Activated CD8-positive, alpha-beta memory T cell treated with anti-CD3 and anti-CD28 coated beads for 48 hours (primary cell): ENCODE data around the gene ODF2L.
"Not testable (repeated sequence)": the region's sequence is repeated elsewhere in the genome, so short reads cannot be mapped to it uniquely, and the experiment has no call there.

Experiments
- DNase-seq, 3 experiments: peaks; one replicate each; pipeline ENCODE4 v3.0.0-alpha.2; 2020; ENCODE audit warnings: low read depth in 2 of 3, low spot score in 2 of 3

The ODF2L gene

DNA sequence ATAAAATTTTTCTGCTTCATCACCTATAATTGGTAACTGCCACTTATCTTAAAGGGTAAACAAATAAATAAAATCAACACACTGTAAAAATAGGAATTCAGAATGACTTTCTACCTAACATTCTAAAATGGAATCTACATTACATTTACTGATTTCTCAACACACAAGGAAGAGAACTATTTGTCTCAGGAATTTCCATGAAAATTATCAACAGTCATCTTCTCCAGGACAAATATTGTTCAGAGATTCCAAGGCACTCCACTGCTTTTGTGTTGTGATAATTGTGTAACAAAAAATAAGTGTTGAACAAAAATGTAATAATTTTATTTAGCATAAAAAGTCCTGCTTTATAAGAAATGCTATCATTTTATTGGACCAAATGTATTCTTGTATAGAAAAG is 7.3 kb downstream of the ODF2L start:
- DNase-seq = no peak

DNA sequence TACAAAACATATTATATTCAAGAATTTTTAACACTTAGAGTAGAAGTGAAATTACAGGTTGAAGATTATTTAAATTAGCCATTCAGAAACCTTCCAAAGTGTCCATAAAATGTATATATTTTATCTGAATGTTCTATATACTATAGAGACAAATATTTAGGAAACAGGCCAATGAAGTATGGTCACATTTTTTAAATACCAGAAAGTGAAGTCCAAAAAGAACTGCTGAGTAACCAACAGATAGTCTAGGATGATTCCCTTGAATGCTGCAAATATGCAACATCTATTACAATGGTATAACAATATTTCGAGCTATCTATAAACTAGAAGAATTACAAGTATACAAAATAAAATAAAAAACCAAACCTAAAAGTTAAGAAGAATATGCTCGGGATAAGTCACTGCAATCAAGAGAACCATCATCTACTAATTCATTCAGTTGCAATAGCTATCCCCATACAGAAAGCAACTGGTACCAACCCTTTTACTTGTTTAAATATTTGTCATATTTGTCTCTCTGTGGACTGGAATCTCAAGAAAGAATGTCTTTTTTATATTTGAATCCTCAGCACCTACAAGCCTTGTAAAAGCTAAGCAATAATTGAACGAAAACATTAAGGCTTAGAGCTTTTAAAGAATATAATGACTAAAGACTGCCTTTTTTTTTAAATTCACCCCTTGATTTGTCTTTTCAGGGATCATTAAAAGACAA is 8.1 kb downstream of the ODF2L start:
- no peak for DNase-seq

DNA sequence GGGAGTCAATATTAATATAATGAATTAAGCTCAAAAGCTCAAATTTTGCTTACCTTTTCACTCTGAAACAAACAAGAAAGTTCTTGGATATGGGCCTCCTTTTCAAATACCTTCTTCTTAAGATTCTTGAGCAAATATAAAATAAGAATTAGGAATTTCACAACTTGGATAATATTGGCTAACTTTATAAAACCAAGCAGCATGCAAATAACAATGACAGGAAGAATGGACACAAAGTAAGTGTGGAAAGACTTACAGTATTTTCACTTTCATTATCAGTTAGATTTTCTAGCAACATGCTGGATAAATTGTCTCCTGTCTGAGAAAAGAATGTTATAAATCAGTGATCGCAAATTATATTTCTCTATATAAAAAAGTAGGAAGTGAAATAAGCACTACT is 13.2 kb downstream of the ODF2L start:
- DNase-seq = no peak

DNA sequence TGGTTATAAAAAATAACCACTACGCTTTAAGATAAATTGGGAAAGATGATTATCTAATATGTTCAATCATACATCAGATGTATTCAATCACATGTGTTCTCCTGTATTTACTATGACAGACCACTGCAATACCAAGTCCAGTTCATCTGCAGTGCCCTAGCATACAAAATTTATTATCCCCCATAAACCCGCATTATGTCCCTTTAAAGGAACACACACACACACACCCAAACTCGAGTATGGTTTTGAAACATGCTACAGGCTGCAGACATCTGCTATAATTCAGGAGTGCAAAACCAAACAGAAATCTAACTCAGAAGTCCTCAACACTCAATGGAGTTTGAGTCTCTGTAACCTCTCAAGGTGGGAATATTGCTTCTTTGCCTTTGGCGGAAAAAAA is 14.9 kb downstream of the ODF2L start:
- no peak for DNase-seq

DNA sequence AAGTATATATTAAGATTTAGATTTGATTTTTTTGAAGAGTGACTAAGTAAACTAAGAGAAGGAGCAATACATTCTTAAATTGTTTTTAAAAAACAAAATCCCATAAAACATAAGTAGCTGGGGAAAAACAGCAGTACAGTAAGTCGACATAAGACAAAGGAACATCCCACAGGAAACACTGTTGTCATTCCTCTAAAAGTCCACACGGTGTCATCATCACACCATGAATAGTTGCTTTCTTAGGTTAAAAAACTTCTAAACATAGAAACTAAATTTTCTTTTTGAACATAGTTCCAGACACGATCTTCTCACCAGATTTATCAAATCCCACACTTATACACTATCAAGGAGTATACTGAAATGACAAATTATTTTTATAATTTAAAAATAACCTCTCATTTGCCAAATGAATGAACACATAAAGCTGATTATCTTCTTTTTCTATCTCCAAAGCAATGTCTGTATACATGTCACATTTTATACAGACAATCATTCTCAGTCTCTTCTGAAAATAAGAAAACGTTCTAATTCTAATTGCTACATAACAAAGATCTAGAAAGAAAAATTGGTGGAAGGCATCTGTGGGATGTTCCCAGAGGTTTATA is 15.8 kb downstream of the ODF2L start:
- no peak for DNase-seq

DNA sequence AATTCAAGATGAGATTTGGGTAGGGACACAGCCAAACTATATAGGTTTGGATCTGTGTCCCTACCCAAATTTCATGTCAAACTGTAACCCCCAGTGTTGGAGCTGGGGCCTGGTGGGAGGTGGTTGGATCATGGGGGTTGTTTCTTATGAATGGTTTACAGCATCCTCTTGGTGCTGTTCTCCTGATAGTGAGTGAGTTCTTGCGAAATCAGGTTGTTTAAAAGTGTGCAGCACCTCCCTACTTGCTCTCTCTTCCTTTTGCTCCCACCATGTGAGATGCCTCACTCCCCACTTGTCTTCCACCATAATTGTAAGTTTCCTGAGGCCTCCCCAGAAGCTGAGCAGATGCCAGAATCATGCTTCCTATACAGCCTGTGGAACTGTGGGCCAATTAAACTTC is 17.3 kb downstream of the ODF2L start:
- DNase-seq = no peak

DNA sequence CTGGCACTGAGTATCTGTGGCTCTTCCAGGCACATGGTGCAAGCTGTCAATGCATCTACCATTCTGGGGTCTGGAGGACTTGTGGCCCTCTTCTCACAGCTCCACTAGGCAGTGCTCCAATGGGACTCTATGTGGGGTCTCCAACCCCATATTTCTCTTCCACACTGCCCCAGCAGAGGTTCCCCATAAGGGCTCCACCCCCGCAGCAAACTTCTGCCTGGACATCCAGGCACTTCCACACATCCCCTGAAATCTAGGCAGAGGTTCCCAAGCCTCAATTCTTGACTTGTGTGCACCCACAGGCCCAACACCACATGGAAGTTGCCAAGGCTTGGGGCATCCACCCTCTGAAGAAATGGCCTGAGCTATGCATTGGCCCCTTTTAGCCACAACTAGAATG is 18.8 kb downstream of the ODF2L start:
- DNase-seq = no peak

DNA sequence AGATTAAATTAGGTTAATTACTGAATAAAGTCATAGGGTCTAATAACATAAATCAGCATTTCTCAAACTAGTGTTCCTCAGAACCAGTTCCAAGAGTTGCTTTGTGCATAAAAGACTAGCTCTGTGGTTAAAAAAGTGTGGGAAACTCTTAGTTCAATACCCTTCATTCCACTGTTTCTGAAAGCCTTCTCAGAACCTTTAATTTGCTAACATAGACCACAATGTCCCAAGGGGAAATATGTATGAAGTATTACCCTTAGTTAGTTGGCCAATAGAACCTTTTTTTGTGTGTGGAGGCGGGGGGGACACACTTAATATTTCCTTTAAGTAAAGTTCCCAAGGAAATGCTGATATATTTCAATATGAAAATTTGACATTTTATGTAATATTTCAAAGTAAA is 20.4 kb downstream of the ODF2L start:
- DNase-seq = no peak

DNA sequence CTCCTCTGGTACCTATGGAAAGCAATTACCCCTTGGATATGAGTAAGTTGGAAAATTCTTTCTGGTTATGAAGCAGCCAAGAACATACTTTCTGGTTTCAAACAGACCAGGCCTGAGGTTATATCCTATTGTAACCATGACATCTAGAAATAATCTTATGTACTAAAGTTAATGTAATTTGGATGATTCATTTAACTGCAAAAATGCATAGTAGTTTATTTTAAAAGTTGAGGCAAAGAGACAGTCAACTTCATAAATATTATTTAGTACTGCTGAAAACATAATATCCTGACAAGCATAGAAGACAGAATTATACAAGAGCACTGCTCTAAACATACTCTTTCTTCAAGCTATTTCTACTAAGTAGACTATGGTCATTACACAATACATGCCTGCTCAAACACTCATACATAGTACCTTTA is 25.5 kb downstream of the ODF2L start:
- no peak for DNase-seq

DNA sequence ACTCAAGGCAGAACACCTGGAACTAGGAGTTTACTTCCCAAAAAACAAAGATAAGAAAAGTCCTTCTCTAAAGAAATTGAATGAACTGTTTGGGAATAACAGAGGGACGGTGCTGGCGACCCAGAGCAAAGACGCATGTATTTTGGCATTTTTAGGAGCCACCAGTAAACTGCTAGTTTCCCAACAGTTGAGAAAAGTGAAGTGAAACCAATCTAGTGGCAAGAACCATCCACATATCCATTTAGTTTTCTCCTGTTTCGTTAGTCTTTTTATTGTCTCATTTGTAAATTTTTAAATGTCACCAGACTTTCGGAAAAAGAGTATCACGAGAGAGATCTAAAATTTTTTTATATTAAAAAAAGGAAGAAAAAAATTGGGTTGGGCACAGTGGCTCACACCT is 30.2 kb downstream of the ODF2L start:
- no peak for DNase-seq

DNA sequence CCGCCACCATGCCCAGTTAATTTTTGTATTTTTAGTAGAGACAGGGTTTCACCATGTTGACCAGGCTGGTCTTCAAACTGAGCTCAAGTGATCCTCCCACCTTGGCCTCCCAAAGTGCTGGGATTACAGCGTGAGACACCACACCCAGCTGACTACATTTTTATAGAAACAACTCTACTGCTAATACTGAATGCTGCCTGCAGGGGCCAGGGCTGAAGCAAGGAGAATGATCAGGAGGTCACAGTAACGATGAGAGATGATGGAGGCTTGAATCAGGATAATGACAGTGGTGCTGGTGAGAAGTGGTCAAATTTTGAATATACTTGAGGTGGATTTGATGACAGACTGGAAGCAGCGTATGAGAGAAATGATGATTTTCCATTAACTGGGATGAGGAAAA is 33.3 kb downstream of the ODF2L start:
- DNase-seq = no peak

DNA sequence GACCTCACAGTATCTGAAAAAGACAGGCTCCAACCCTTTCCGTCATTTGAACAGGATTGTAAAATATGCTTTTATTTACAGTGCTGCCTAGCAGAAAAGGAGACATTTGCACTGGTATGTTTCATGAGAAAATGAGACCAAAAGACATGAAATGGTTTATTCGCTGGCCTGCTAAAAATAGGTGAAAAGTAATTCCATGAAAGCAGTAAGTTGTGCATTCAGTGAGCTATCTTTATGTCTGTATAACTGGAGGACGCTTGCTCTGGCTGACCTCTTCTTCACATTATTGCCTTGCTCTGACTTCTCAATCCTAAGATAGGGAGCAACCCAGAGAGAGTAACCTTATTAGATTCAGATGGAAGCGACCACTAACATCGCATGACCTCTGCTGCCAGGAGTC is 38.3 kb downstream of the ODF2L start:
- no peak for DNase-seq

DNA sequence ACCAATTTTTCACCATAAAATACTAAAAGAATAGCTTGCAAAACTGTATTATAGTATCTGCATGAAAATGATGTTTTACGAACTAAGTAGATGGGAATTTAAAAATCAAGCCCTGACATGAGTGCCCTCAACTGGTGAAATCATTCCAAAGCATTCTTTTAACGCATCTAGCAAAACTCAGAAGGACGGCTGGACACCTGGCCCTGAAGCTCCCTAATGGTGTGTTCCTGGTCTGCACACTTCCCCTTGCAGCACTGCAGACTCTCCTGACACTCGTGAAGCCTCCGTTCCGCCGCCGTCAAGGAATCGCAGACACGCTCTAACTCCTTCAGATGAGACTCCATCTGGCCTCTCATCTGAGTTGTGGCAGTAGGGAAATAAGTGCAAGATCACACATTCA is 39.9 kb downstream of the ODF2L start:
- DNase-seq = no peak

DNA sequence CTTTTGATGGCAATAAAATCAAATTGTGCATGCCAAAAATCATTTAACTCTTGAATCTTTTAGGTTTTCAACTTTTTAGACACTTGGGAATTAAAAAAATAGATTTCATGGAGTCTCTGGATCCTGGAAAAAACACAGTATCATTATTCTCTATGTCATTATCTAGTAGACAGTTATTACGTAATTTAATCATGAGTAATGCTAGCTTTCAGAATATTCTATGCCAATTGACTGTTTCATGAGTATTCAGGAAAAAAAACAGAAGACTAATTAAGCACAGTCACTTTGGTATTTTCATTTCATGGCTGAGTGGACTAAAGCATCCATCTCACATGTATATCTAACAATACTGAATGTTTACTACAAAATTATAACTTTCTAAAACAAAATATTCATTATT is 44.0 kb downstream of the ODF2L start:
- no peak for DNase-seq

DNA sequence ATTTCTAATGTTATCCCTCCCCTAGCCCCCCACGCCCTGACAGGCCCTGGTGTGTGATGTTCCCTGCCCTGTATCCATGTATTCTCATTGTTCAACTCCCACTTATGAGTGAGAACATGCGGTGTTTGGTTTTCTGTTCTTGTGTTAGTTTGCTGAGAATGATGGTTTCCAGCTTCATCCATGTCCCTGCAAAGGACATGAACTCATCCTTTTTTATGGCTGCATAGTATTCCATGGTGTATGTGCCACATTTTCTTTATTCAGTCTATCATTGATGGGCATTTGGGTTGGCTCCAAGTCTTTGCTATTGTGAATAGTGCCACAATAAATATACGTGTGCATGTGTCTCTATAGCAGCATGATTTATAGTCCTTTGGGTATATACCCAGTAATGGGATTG is 45.9 kb downstream of the ODF2L start:
- not testable (repeated sequence) for DNase-seq

DNA sequence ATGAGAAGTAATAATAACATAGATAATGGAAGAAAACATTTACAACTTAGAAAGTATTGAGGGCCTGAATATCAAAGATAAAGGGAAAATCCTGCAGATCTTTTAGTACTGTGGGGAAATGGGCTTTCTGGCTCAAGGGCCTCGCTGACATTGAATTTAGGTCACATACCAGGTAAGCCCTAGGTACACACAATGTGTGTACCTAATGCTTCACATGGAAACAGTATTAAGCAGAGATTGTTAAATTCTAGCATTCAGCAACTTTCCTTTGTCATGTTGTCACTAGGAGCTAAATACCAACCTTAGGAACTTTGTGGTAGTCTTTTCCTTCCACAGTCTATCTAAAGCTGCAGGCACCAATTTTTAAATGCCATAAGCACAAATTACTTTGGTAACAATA is 49.7 kb downstream of the ODF2L start:
- DNase-seq = no peak

DNA sequence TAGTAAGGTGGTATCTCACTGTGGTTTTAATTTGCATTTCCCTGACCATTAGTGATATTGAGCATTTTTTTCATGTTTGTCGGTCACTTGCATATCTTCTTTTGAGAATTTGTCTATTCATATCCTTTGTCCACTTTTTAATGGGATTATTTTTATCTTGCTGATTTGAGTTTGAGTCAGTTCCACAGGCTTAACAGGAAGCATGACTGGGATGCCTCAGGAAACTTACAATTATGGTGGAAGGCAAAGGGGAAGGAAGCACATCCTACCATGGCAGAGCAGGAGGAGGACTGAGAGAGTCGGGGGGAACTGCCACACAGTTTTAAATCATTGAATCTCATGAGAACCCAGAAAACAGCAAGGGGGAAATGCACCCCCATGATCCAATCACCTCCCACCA is 51.1 kb downstream of the ODF2L start:
- no peak for DNase-seq

DNA sequence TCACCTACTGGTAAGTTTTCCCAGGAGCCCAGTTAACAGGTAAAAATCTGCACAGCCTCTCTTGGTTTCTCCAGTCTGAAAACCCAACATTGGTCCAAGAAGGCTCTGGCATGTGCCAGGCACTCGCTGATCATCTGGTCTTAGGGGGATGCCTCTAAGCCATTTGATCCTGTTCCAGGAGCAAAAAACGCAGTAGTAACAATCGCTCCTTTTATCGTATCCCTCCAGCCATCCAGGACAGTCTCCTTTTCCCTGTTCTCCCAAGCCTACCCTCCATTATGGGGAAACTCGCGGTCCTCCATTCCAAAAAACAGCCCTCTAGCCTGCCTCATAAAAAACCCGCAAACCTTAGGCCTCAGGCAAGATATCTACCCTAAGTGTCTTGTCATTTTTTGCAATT is 56.2 kb downstream of the ODF2L start:
- no peak for DNase-seq

DNA sequence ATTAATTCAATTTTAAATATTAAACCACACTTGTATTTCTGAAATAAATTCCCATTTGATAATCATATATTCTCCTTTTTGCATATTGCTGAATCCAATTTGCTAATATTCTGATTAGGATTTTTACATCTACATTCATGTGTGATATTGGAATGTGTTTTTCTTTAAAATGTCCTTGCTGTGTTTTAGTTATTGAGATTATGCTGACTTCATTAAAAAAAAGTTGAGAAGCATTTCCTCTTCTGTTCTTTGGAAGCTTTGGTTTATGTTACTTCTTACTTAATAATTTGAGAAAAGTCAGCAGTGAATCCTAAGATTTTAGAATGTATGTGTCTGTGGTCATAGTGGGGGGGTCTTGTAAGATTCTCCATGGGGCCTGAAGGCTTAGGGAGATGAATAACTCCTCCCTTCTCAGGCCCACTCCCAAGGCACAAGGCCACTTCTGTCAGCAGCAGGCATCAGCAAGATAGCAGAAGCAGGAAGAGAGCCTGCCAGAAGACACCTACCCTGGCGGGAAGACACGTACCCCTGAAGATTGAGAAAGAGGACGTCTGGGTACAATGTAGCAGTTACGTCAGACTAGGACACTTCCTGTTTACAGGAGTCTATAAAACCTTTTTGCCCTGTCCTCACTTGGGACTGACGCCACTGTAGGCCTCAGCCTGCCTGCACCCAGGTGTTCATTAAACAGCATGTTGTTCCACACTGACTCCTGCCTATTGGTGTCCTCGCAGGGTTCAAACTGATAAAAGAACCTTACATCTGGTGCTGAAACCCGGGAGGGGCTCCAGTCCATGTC is 56.9 kb downstream of the ODF2L start:
- no peak for DNase-seq

DNA sequence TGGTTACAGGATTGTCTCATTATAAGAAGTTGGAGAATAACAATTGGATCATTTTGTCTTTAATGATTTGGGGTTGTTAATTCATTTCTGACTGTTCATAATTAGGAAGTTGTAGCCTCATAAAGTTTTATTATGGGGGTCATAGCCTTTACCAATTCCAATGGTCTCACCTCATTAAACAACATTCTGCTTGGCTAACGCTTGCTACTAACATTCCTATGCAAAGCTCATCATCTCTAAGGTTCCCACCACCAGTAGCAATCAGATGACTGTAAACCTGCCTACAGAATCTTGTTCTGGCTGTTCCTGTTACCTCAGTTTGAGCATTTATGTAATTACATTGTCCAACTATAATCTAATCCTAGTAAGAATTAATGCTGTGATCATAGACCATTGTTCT is 60.2 kb downstream of the ODF2L start:
- no peak for DNase-seq

DNA sequence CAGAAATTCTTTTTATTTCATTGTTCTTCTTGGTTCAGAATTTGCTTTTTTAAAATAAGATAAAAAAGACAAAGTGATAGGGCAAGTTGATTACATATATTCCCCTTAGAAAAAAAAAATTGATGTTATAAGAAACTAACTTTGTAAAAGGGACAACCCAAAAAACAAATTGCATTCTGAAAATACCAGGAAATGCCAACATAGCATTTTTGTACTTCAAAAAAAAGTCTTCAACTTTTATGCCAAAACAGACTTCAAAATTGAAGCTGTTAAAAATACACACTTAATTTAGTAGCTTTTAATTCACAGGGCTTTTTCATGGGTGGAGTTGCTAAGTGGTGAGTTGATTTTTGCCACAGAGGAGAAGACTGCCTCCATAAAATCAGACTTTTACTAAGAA is 70.9 kb downstream of the ODF2L start:
- DNase-seq = no peak

DNA sequence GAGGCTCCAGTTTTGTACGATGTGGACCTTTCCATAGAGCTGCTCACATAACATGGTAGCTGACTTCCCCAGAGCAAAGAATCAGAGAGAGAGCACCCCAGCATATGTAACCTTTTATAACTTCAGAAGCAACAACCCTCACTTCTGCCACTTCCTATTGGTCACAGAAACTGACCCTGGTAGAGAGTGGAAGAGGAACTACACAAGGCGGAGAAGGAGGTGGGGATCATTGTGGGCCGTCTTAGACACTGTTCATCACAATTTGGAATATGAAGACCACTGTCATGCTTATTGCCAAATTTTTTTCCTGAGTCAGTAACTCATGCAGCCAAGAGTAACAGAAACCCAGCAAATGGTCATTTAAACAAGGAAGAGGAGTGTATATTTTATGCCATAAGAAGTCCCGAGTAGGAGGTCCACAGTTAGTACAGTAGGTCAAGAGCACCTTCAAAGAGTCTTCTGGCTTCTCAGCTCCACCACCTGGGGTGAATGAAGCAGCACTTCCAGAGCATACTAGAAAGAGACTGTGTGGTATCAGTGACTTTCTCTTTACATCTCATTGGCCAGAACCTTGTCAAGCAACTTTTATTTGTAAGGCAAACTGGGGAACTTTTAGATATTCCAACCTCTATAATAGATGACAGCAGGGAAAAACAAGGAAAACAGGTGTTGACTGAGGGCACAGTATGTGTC is 71.8 kb downstream of the ODF2L start:
- DNase-seq = no peak
